Lower leg skin (tissue), 4 donors: Measurements from ENCODE around the gene SEMA5B. TPM values are rescaled to one million over a fixed set of nuclear protein-coding genes. Genes with fewer than 3 reads are reported as not detected.

ENCODE experiments used
- DNase-seq, 2 donors: peaks; one replicate each; pipeline ENCODE4 v3.0.0-alpha.2; 2019; ENCODE audit warnings: low spot score in 2 of 2
- H3K4me3 ChIP-seq: fragments of 200-600 bp; sonication (generic); 2 replicates; pipeline ENCODE4 v1.5.1; 2017; ENCODE audit warnings: mild to moderate bottlenecking, low read depth; ENCODE audit not compliant: poor library complexity, severe bottlenecking
- POLR2A ChIP-seq, 2 donors: fragments of 450-650 bp; IDR thresholded peaks; one replicate each; pipeline ENCODE4 v1.6.1; 2016 to 2017; ENCODE audit warnings: antibody characterized with exemption in 2 of 2, mild to moderate bottlenecking in 1 of 2, moderate library complexity in 1 of 2
- WGBS, 2 donors: methylation state at CpG; one replicate each; pipeline ENCODE4 v1.1.5; 2018; 5-methylcytosine and 5-hydroxymethylcytosine counted together
- intact Hi-C: fragments of 100-400 bp; cut with DNase I; formaldehyde crosslinking; loops from one replicate; pipeline ENCODE4 v1.15.0; 2023; ENCODE audit warnings: low total_unique reads
- total RNA-seq, 4 donors: library from RNA; depleted of rRNA; stranded (reverse); fragments of >200 nt; gene quantifications; one replicate each; pipeline ENCODE4 v1.1.0, GENCODE V29; 2016
- TF ChIP-seq, protein P1 (sequence below), 3 donors: fragments of 450-650 bp; IDR thresholded peaks; one replicate each; pipeline ENCODE4 v1.5.1; 2016; ENCODE audit warnings: antibody characterized with exemption in 3 of 3, mild to moderate bottlenecking in 3 of 3, moderate library complexity in 2 of 3

The SEMA5B gene
- total RNA-seq, 4 donors from 2014 or later = 0.21 to 1.8 (median 0.61) TPM

DNA sequence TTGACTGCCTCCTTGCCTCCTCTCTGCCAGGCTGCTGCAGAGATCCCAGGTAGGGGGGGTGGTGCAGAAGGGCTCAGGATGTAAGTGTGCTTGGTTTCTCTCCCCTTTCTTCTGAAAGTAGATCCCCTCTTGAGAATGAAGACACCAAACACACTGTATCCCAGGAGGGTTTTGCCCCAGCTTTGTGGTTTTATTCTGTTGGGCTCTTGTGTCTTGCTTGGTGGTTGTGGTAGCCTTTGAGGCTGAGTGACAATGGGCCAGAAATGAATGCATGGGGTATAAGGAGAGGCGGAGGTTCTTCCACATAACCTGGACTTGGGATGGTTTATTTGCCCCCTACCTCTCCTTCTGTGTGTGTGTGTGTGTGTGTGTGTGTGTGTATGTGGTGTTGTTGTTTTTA is 45.0 kb upstream of the SEMA5B start:
- no peak overlapping the region for H3K4me3 ChIP-seq
- intact Hi-C loops = no loop called here
- no peak for TF ChIP-seq POLR2A (IDR thresholded peaks at IDR 0.05)
- TF ChIP-seq, protein P1, sequence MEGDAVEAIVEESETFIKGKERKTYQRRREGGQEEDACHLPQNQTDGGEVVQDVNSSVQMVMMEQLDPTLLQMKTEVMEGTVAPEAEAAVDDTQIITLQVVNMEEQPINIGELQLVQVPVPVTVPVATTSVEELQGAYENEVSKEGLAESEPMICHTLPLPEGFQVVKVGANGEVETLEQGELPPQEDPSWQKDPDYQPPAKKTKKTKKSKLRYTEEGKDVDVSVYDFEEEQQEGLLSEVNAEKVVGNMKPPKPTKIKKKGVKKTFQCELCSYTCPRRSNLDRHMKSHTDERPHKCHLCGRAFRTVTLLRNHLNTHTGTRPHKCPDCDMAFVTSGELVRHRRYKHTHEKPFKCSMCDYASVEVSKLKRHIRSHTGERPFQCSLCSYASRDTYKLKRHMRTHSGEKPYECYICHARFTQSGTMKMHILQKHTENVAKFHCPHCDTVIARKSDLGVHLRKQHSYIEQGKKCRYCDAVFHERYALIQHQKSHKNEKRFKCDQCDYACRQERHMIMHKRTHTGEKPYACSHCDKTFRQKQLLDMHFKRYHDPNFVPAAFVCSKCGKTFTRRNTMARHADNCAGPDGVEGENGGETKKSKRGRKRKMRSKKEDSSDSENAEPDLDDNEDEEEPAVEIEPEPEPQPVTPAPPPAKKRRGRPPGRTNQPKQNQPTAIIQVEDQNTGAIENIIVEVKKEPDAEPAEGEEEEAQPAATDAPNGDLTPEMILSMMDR (IDR thresholded peaks at IDR 0.05) = no peak
- DNase-seq = no peak
- WGBS, 2 donors = 89 to 100% methylated on average over 1 of the region's 1 CpG

DNA sequence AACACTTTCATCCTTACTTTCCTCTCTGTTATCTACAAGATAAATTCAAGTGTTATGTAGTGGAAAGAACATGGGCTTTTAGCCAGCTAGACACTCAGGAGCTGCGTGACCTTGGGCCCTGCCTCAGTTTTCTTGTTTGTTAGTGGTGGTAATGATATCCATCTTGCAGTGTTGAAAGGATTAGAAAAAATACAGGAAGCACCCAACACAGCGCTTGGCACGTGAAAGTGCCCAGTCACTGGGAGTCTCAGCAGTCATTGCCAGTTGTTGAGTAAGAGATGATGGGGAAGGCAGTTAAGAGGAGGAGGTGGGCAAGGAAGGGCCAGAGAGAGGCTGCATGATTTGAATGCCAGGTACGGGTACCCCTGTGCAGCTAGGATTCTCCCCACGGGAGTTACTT is 44.6 kb upstream of the SEMA5B start:
- 79% methylated on average over 5 of the region's 5 CpGs for WGBS, 2 donors
- DNase-seq = peak in 1 of 2 donors; percentile 56
- H3K4me3 ChIP-seq = no peak overlapping the region
- TF ChIP-seq POLR2A (IDR thresholded peaks at IDR 0.05) = no peak
- TF ChIP-seq, protein P1 (IDR thresholded peaks at IDR 0.05) = no peak
- intact Hi-C loops = no loop called here

DNA sequence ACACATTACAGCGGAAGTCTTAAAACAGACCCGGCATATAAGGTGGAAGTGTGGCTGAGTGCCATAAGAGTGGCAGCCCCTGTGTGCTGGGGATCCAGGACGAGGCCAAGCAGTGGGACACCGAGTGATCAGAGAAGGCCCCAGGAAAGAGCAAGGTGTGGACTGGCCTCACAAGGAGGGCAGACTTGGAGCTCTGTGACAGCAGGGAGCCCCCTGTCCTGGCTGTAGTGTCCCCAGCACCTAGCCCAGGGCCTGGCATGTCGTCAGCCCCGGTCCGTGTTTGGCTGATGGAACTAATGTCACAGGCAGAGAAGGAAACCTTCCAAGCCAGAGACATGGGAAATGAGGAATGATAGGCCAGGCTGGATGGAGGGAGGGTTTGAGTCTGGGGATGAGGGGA is 44.0 kb upstream of the SEMA5B start:
- 80 to 84% methylated on average over 7 of the region's 7 CpGs for WGBS, 2 donors
- H3K4me3 ChIP-seq = no peak overlapping the region
- intact Hi-C loops = no loop called here
- TF ChIP-seq, protein P1 (IDR thresholded peaks at IDR 0.05) = no peak
- no peak for TF ChIP-seq POLR2A (IDR thresholded peaks at IDR 0.05)
- DNase-seq = peak in 1 of 2 donors; percentile 75

DNA sequence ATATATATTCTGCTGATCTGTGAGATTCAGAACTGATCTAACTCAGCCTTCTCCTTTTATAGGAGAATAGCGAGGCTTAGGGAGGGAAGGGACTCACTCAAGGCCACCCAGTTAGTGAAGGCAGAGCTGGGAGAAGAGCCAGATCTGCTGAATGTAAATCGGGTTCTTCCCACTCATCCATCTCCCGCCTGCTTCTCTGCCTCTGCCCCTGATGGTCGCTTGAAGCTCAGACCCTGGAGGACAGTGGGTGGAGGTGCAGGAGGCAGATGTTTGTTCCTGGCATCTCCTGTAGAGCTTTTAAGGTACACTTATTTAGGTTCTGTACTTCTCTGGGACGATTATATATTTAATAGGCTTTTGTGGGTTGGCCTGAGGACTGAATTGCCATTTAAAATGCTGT is 43.6 kb upstream of the SEMA5B start:
- WGBS, 2 donors = 53 to 54% methylated on average over 5 of the region's 5 CpGs
- TF ChIP-seq POLR2A (IDR thresholded peaks at IDR 0.05) = no peak
- TF ChIP-seq, protein P1 (IDR thresholded peaks at IDR 0.05) = no peak
- DNase-seq = peak in 1 of 2 donors; percentile 8
- intact Hi-C loops = no loop called here
- H3K4me3 ChIP-seq = no peak overlapping the region

DNA sequence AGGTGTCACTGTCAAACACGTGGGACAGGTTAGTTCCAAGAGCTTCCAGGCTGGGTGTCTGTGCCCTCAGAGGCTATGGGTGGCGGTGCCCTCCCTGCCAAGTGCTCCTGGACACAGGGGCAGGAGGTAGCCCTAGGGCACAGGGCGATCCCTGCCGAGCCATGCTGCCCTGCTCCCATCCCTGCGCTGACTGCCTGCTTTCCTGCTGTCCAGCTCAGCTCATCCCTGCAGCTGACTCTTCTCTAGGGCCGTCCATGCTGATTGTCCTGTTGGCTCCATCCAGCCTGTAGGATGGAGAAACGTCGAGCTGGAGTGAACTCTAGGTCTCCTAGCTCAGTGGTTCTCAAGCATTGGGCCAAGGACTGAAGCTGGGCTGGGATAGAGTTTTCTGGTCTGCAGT is 42.9 kb upstream of the SEMA5B start:
- DNase-seq = peak in 1 of 2 donors; percentile 73
- TF ChIP-seq, protein P1 (IDR thresholded peaks at IDR 0.05) = no peak
- TF ChIP-seq POLR2A (IDR thresholded peaks at IDR 0.05) = no peak
- 71 to 74% methylated on average over 8 of the region's 8 CpGs for whole genome bisulfite sequencing, 2 donors
- no peak overlapping the region for H3K4me3 ChIP-seq
- intact Hi-C loops = no loop called here
